ENCODE results near the gene CRY2. TPM values are rescaled to one million over a fixed set of nuclear protein-coding genes. Genes with fewer than 3 reads are reported as not detected.
A peak's percentile ranks its signal among the peaks of the same experiment; 100 is the strongest.

The CRY2 gene
- total and polyA plus RNA-seq, 2 of the 13 experiments (the other 11 are each of a cell fraction or from before 2014, with no cell fraction given), result 10.1 to 12.2 TPM

- peak; percentile 7 for TF ChIP-seq ZNF883 (CRISPR knock-in tag; IDR thresholded peaks at IDR 0.05; ENCODE audit: not compliant biosample characterization)
- TF ChIP-seq ERF (CRISPR knock-in tag; IDR thresholded peaks at IDR 0.05), result no peak
- TF ChIP-seq ZFP90 (CRISPR knock-in tag; IDR thresholded peaks at IDR 0.05; ENCODE audit: borderline replicate concordance), result no peak
- TF ChIP-seq ZNF160 (CRISPR knock-in tag; IDR thresholded peaks at IDR 0.05), result 0 out of 2 replicates have a peak, but pooled peaks have one; percentile 48
- TF ChIP-seq CSRNP2 (CRISPR knock-in tag; conservative IDR thresholded peaks at IDR 0.05; ENCODE audit: low read depth), result no peak
- TF ChIP-seq MIER3 (CRISPR knock-in tag; IDR thresholded peaks at IDR 0.05; ENCODE audit: borderline replicate concordance), result no peak
- no peak for TF ChIP-seq FOXP4 (CRISPR knock-in tag; IDR thresholded peaks at IDR 0.05)
- no peak for TF ChIP-seq TBX3 (IDR thresholded peaks at IDR 0.05; ENCODE audit: borderline replicate concordance)
- TF ChIP-seq AKNA (CRISPR knock-in tag; IDR thresholded peaks at IDR 0.05; ENCODE audit: borderline replicate concordance), result no peak
- TF ChIP-seq ZNF407 (CRISPR knock-in tag; IDR thresholded peaks at IDR 0.05; ENCODE audit: not compliant biosample characterization), result no peak
- TF ChIP-seq ARNTL (CRISPR knock-in tag; IDR thresholded peaks at IDR 0.05), result no peak
Observed at GRCh38 chr11:45899448-45900174, 52.3 kb downstream of the CRY2 start (continued).

Measured in HepG2 (cell line).